Measurements from ENCODE around the gene FCER2. TPM values are rescaled to one million over a fixed set of nuclear protein-coding genes. Genes with fewer than 3 reads are reported as not detected.

FCER2 gene
- polyA plus RNA-seq, 1 experiment: not detected

DNA sequence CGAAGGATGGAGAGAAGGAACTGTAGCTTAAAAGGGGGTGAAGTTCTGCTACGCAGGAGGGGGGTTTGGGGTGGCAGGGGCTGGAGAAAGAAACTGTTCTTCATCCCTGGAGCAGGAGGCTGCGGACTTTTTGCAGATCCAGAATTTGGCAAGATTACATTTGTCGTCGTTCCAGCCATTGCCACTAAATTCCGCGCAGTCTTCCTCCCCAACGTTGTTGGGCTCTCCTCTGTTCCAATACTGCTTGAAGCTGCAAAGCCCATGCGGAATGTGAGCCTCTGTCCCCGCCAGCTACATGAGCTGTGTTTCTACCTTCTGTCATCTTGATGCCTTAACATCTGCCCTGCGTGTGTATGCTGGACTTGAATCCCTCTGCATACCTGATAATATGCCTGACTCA, 41.1 kb upstream of the FCER2 start:
- no peak overlapping the region for H3K27ac ChIP-seq (ENCODE audit: low read depth, low read length)
- no peaks in the 10 kb centered on the region for H3K9me3 ChIP-seq (ENCODE audit: control insufficient read depth, insufficient read depth, low read length)
- POLR2A ChIA-PET: interaction anchor here (0.7 kb wide), 1 partner anchor 297 kb away, joined by 8 read pairs; no protein-coding TSS in a partner anchor
- peaks cover 3% of the 10 kb centered on the region for H3K27me3 ChIP-seq (ENCODE audit: control insufficient read depth, insufficient read depth, low read length)
- CTCF ChIA-PET: no interaction called here
- TF ChIP-seq CTCF (IDR thresholded peaks at IDR 0.05; ENCODE audit: low read depth, low read length): no peak
- no peak overlapping the region for H3K4me3 ChIP-seq (ENCODE audit: low read depth, low read length)
- no peak for DNase-seq (ENCODE audit: low read depth, low spot score)

DNA sequence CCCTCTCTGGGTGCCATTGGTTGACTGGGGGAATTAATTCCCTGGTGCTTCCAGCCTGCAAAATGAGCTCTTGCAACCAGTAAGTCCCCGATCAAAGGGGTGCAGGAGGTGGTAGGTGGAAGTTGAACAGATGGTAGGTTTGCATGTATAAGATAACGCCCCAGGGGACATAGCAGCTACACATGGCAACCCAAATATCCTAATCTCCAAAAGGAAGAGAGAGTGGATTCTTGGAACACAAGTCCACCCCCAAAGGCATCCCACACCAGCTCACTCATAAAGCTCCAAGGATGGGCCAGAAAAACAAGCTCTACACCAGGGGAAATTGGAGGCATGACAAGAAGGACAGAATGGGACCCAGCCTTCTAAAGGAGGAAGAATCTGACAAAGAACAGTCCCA, 40.6 kb upstream of the FCER2 start:
- no peak for DNase-seq (ENCODE audit: low read depth, low spot score)
- TF ChIP-seq CTCF (IDR thresholded peaks at IDR 0.05; ENCODE audit: low read depth, low read length): no peak
- H3K9me3 ChIP-seq (ENCODE audit: control insufficient read depth, insufficient read depth, low read length): no peaks in the 10 kb centered on the region
- ChIA-PET CTCF (no interaction called here), POLR2A (interaction anchor here (0.7 kb wide), 1 partner anchor 296 kb away, joined by 8 read pairs; no protein-coding TSS in a partner anchor)
- no peak overlapping the region for H3K27ac ChIP-seq (ENCODE audit: low read depth, low read length)
- peaks cover 3% of the 10 kb centered on the region for H3K27me3 ChIP-seq (ENCODE audit: control insufficient read depth, insufficient read depth, low read length)
- H3K4me3 ChIP-seq (ENCODE audit: low read depth, low read length): no peak overlapping the region

DNA sequence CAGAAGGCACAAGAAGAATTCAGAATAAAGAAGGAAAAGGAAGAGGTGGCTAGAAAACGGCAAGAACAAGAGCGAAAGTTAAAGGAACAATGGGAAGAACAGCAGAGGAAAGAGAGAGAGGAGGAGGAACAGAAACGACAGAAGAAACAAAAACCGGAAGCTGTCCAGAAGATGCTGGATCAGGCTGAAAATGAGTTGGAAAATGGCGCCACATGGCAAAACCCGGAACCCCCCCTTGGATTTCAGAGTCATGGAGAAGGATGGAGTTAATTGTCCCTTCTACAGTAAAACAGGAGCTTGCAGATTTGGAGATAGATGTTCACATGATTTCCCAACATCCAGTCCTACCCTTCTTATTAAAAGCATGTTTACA, 38.7 kb upstream of the FCER2 start:
- no peak for DNase-seq (ENCODE audit: low read depth, low spot score)
- TF ChIP-seq CTCF (IDR thresholded peaks at IDR 0.05; ENCODE audit: low read depth, low read length): no peak
- no peaks in the 10 kb centered on the region for H3K9me3 ChIP-seq (ENCODE audit: control insufficient read depth, insufficient read depth, low read length)
- H3K4me3 ChIP-seq (ENCODE audit: low read depth, low read length): no peak overlapping the region
- peaks cover 3% of the 10 kb centered on the region for H3K27me3 ChIP-seq (ENCODE audit: control insufficient read depth, insufficient read depth, low read length)
- H3K27ac ChIP-seq (ENCODE audit: low read depth, low read length): no peak overlapping the region
- ChIA-PET CTCF (no interaction called here), POLR2A (no interaction called here)

DNA sequence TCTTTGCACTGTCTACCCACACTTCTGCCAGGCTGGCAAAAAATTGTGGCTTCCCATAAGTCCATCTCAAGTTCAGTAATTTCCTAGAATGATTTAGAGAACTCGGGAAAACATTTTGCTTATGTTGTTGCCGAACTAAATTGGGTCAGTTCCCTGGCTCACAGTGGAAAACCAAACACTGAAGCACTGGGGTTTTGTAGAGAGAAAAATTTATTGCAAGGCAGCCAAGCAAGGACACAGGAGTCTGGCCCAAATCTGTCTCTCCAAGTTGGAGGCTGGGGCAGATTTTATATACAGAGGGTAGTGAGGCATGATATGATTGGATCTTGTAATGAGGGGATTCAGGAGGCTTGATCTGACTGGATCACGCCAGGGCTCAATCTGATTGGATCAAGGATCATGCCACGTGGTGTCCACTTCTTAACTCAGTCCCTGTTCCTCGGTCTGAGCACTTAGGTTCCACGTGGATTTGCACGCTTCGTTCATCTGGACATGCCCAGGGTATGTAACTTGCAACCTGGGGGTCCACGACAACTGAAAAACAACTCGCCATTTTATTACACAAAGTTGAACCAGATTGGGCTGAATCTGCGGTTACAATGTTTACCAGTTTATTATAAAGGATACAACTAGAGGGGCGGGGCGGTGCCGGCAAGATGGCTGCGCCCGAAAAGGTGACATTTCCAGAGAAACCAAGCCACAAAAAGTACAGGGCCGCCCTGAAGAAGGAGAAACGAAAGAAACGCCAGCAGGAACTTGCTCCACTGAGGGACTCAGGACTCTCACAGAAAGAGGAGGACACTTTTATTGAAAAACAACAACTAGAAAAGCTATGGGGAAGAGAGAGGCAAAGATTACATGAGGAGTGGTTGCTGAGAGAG, 38.1 kb upstream of the FCER2 start:
- H3K27me3 ChIP-seq (ENCODE audit: control insufficient read depth, insufficient read depth, low read length): peaks cover 3% of the 10 kb centered on the region
- no peak overlapping the region for H3K4me3 ChIP-seq (ENCODE audit: low read depth, low read length)
- no peaks in the 10 kb centered on the region for H3K9me3 ChIP-seq (ENCODE audit: control insufficient read depth, insufficient read depth, low read length)
- DNase-seq (ENCODE audit: low read depth, low spot score): no peak
- no peak overlapping the region for H3K27ac ChIP-seq (ENCODE audit: low read depth, low read length)
- ChIA-PET CTCF (no interaction called here), POLR2A (interaction anchor here (0.6 kb wide), 1 partner anchor 501 kb away, joined by 3 read pairs; no protein-coding TSS in a partner anchor)
- TF ChIP-seq CTCF (IDR thresholded peaks at IDR 0.05; ENCODE audit: low read depth, low read length): no peak

- ChIA-PET CTCF (no interaction called here), POLR2A (interaction anchor here (0.6 kb wide), 2 partner anchors 278 to 501 kb away, joined by 3 read pairs; no protein-coding TSS in a partner anchor)
- H3K27ac ChIP-seq (ENCODE audit: low read depth, low read length): no peak overlapping the region
- H3K9me3 ChIP-seq (ENCODE audit: control insufficient read depth, insufficient read depth, low read length): no peaks in the 10 kb centered on the region
- H3K27me3 ChIP-seq (ENCODE audit: control insufficient read depth, insufficient read depth, low read length): peaks cover 3% of the 10 kb centered on the region
- no peak for TF ChIP-seq CTCF (IDR thresholded peaks at IDR 0.05; ENCODE audit: low read depth, low read length)
- no peak for DNase-seq (ENCODE audit: low read depth, low spot score)
- H3K4me3 ChIP-seq (ENCODE audit: low read depth, low read length): no peak overlapping the region
Measured at GRCh38 chr19:7739211-7739755, 37.4 kb upstream of the FCER2 start.
